GM19238 (cell line): ENCODE measurements around the gene IQCE.
"Not testable (repeated sequence)": the region's sequence is repeated elsewhere in the genome, so short reads cannot be mapped to it uniquely, and the experiment has no call there.

ENCODE experiments used
- DNase-seq: peaks from one replicate; pipeline ENCODE4 v3.0.0; 2011; ENCODE audit warnings: low spot score; ENCODE audit not compliant: insufficient read length

Gene IQCE

GRCh38 chr7:2553831-2554581 is 4.8 kb upstream of the IQCE start:
- DNase-seq: no peak

DNA sequence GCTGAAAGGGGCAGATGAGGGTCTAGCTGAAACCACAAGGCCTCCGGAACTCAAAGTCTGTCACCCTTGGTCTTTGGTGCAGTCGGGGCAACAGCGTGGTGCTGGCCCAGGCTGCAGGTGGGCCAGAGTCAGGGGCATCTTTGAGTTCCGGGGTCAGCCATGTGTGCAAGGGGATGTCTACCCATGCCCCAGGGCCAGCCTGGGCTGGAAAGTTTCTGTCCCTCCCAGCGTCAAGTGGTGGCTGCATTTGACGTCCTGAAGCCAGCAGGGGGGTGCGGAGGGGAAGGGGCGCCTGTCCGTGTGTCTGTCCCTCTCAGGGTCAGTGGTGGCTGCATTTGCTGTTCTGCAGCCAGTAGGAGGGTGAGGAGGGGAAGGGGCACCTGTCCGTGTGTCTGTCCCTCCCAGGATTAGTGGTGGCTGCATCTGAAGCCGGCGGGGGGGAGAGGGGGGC is 4.1 kb upstream of the IQCE start:
- DNase-seq: peak; percentile 40

DNA sequence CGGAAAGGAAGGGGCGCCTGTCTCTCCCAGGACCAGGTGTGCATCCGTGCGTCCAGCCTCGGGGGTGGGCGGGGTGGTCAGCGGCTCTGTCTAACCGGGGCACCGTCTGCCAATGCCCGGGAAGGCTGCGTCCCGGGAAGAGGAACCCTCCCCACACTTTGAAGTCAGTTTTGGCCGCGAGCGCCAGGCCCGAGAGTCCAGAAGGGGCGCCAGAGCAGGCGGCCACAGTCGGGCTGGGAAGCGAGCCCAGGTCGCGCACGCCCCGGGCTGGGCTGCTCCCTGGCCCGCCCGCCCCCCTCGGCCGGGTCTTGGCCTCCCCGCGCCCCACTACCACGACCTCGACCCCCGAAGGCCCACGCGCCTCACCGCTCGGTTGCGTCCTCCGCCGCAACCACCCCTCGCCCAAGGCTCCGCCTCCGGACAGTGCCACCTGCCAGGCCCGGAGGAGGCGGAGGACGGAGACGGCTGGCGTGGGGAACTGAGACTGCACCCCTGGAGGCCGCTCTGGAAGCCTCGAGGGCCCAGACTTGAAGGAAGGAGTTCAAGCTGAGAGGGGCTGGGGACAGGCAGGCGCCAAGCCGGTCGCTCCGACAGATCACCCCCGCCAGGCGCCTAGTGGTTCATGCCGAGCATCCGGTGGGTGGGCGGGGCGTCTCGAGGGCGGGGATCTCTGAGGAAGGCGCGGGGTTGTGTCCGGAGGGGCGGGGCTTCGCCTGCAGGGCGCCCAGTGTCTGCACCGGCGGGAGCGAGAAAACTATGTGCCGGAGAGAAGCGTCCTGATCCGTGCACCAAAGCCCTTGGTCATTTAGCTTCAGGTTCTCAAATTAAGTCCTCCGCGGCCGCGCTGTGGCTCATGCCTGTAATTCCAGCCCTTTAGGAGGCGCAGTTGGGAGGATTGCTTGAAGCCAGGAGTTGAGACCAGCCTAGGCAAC is 3.4 kb upstream of the IQCE start, which contains the start of gene BRAT1:
Gene BRAT1 (minus strand): TSS at position 404 of the 932 bp plus-strand sequence. CDS start 1,093 bp downstream, outside the sequence.
- peak; percentile 97 for DNase-seq

- DNase-seq: no peak
These were observed 638 bp downstream of the IQCE start for GRCh38 chr7:2559283-2559950.

DNA sequence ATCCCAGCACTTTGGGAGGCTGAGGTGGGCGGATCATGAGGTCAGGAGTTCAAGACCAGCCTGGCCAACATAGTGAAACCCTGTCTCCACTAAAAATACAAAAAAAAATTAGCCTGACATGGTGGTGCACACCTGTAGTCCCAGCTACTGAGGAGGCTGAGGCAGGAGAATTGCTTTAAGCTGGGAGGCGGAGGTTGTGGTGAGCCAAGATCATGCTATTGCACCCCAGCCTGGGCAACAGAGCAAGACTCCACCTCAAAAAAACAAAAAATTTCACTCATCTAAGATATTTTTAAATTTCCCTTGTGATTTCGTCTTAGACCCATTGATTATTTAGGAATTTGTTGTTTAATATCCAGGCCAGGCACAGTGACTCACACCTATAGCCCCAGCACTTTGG is 5.2 kb downstream of the IQCE start:
- DNase-seq: not testable (repeated sequence)

- DNase-seq: no peak
These were observed 6.3 kb downstream of the IQCE start for GRCh38 chr7:2564970-2565540.

- DNase-seq: no peak
These were observed 7.6 kb downstream of the IQCE start for GRCh38 chr7:2566348-2566889.

DNA sequence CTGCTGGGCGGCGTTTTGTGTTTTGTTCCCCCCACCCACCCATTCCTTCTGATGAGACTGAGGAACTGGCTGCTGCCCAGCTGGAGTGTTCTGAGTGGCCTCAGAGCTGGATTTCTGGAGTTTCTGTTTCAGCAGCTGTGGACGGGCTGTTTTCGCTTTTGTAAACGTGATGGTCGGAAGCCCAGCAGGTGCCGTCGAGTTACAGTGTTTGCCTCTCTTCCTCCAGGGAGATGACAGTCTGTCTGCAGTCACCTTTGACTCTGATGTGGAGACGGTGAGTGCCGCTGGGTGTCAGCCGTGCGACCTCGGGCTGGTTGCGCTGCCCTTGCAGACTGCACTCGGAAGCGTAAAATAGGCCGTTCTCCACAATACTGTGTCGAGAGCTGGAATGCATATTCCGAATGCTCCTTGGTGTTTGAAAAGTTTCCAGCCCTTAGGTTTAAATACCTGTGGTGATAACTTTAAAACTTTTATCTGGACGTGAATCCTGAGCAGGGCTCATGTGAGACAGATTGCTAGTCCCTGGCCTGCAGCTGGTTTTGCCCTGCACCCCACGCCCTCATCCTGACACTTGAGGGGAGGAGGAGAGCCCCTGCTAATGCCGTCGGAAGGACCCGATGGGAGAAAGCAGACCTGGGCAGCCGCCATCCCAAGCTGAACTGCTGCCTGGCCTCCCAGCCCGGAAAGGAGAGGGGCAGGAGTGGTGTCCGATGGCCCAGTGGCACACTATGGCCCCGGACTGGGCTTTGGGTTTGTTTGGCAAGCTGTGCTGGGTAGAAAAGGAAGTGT is 8.3 kb downstream of the IQCE start:
- DNase-seq: no peak

DNA sequence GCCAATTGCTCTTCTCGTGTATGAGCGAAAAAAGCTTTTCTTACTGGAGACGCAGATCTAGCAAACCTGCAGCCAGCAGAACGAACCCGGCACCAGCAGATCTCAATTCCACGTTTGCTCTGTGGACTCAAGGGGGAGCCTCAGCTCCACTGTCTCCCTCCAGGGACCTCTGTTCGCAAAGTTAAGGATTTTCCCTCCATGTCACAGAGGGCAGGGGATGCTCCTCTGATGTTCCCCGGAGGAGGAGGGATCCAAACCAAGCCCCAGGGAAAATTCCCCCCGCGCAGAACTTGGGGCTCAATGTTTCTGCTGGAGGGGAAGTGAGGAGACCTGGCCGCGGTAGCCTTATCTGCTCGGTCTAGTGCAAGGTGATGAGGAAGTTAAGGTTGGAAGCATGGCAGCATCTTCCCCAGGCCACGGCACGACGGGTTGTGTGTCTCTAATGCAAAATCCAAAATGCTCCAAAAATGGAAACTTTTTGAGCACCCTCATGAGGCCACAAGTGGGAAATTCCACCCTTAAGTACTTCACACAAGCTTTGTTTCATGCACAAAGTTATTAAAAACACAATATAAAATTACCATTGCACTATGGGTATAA is 9.0 kb downstream of the IQCE start:
- no peak for DNase-seq

DNA sequence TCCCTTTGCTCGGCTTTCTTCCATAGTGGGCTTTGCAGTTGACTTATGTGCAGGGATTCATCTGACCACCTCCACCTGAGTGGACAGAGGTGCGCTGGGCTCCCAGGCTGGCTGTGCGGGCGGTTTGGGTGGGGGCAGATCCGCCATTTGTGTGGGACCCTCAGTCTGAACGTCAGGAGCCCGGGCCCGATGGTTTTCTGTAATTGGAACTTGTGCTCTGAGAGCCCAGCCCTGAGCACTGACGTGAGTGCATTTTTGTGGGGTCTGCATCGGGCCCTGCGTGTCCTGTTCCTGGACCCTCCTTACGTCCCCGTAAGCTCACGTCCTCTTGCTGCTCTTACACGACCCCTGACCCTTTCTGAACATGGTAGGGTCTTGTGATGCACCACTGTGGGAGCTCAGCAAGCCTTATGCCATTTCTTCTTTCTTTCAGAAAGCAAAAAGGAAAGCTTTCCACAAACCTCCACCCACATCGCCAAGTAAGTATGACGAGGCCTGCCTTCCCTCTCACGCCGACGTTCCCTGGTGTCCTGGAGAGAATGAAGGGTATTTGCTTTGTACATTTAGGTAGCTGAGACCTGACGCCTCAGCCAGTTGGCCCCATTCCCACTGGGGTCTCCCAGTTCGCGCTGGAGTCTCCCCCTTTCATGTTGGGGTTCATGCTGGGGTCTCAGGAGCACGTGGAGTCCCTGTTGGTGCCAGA is 9.9 kb downstream of the IQCE start:
- DNase-seq: no peak

- DNase-seq: no peak
These were observed 10.6 kb downstream of the IQCE start for GRCh38 chr7:2569421-2569820.

DNA sequence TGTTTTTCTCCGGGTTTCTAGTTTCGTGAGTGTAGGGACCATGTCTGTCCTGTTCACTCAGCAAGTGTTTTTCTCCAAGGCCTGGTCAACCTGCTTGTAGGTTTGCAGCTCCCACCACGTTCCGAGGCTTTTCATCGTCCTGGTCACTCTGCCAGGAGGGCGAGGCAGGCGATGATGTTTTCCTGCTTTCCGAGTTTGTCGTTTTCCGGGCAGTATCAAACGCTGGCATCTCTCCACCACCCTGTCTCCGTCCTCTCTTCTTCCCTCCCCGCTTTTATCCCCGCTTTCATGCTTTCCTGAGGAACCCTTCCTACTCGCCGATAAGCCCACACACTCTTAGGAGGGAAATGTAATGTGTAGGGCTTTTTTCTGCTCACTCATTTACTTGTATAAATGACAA is 11.2 kb downstream of the IQCE start:
- DNase-seq: no peak

- DNase-seq: no peak
These were observed 12.6 kb downstream of the IQCE start for GRCh38 chr7:2571409-2571808.

DNA sequence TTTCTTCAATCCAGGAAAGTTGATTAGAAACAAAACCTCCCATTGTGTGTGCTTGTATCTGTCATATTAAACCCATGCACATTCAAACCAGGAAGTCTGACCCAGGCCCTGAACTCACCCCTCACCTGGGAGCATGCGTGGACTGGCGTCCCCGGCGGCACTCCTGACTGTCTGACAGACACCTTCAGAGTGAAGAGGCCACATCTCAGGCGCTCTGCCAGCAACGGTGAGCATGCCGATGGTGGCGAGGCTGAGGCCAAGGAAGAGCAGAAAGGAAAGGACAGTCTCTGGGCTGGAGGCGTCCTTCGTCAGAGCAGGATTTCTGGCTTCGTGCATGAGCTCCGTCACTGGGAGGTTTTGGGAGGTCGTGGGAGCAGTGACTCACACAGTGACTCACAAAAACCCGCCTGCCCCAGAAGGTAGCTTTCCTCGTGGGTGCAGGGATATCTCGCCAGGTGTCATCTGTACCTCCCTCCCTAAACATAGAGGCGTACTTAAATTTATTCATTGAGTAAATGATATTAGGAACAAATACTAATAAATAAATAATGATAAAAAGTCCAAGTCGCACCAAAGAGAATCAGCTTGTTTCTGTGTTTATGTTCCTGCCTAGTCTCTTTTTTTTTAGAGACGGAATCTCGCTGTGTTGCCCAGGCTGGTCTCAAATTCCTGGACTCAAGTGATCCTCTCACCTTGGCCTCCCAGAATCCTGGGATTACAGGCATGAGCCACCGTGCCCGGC is 13.5 kb downstream of the IQCE start:
- DNase-seq: no peak

DNA sequence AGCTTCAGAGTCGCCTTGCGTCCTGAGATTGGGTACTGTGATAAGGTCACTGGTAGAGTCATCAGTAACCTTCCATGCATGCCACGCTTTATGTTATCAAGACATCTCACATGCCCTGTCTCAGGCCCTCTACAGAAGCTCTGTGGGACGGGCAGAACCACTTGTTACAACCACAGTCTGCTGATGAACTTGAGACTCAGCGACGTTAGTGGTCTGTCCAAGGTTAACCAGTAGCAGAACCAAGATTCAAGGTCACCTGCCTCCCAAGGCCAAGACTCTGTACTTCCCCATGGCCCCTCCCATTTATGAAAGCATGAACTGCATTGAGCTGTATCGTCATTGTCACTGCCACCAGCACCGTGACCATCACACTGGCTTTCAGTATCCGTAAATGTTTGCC is 15.0 kb downstream of the IQCE start:
- DNase-seq: no peak

DNA sequence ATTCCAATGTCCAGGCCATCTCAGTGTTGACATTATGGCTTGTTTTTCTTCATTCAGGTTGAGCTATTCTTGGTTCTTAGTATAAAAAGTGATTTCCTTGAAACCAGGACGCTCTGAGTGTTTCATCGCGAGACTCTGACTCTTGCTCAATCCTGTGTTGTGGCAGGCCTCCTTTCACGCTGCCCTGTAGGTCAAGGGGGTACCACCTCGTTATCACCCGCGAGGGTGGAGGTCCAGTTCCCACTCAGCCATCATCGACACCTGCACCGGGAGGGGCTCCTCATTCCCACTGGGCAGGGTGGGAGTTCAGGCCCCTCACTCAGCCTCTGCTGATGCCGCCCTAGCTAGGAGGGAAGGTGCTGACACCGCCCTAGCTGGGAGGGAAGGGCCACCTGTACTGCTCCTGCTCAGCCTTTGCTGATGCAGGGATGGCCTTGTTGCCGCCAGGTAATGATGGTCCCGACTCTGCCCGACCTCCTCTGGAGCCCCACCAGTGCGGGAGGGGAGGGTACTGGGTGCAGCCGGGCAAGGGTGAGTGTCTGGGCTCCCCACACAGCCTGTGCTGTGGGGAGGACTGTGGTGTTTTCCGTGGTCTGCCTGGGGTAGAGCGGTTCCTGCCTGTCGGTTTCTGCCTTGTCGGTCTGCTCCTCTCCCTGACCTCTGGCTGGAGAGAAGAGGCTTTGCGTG is 16.4 kb downstream of the IQCE start:
- DNase-seq: no peak

GRCh38 chr7:2575733-2576340 is 17.1 kb downstream of the IQCE start:
- DNase-seq: no peak
